ENCODE results near the gene ZFP57.

ZFP57 gene

DNA sequence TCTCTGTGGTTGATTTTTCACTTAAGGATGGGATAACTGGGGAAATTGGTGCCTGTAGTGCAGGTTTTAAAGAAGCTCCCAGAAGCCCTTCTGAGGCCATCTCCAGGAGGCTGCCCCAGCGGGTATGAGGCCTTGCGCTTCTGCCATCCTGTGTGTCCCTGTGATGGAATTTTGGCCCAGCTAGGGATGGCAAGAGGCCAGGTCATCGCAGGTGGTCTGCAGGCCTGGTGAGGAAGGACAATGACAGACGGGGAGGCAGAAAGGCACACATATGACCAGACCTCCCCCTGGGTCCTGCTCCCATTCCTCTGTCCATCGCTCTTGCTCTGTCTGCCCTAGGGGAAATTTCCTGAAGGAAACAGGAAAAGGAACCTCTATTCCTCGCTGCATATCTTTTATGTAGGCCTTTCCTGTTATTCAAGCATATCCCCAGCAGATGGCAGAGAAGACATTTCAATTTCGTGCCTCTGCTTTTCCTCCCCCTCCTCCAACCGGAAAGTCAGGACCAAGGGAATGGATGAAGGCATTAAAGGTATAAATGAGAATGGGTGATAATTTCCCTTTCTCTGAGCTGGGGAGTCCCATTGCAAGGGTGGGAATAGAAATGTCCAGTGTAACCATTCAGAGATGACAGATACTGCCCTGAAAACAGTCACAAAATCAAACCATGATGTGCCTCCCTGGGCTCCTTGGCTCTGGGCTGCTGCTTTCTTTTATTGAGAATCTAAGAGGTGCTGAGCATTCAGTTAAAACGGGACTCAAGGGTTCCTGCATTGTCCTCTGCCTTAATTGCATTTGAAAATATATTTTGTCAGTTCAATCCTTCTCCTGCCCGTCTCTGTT lies 24.7 kb upstream of the ZFP57 start:
- no peak for TF ChIP-seq POLR2AphosphoS5 (IDR thresholded peaks at IDR 0.05; ENCODE audit: borderline replicate concordance, low read depth, low read length)
- TF ChIP-seq EZH2 (IDR thresholded peaks at IDR 0.05) = no peak
- no peak for TF ChIP-seq FOXP2 (optimal IDR thresholded peaks at IDR 0.05; ENCODE audit: control extremely low read depth, extremely low read length, insufficient read depth)
- H3K9ac ChIP-seq (ENCODE audit: insufficient read length) = no peak overlapping the region
- no peaks in the 10 kb centered on the region for H3K9me3 ChIP-seq (ENCODE audit: low read depth, low read length)
- H3K4me3 ChIP-seq = no peak overlapping the region
- H3K27ac ChIP-seq = no peak overlapping the region
- H3K36me3 ChIP-seq (ENCODE audit: insufficient read depth, low read length) = no peaks in the 10 kb centered on the region
- no peak for DNase-seq (ENCODE audit: low read depth, low spot score)

DNA sequence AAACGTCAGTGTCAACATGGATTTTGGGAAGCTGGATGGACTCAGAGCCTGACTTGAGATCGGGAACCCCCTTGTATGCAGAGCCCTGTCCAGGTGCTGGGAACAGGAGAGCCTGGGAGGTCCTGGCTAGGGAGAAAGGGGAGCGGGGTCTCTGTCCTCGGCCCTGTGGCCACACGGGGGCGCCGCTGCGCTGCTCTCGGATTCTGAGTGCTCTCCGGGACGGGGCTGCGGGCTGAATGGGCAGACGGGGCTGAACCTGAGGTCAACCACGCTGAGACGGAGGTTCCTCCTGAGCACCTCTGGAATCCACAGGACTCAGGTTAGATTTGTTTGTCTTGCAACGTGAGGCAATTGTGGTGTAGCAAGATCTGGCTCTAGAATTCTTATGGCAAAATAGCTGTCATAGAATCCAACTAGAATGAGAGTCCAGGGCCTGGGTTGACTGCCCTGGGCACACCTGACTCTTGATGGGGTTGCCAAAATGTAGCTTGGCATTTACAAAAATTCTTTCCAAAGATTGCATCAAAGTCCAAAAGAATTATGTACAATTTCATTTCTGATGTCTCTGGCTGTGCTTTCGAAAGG lies 21.7 kb upstream of the ZFP57 start:
- TF ChIP-seq POLR2AphosphoS5 (IDR thresholded peaks at IDR 0.05; ENCODE audit: borderline replicate concordance, low read depth, low read length) = no peak
- no peak for TF ChIP-seq EZH2 (IDR thresholded peaks at IDR 0.05)
- Histone ChIP-seq H3K4me3 (no peak overlapping the region), H3K27ac (no peak overlapping the region), H3K9me3 (ENCODE audit: low read depth, low read length) (no peaks in the 10 kb centered on the region), H3K9ac (ENCODE audit: insufficient read length) (no peak overlapping the region), H3K36me3 (ENCODE audit: insufficient read depth, low read length) (no peaks in the 10 kb centered on the region)
- no peak for DNase-seq (ENCODE audit: low read depth, low spot score)

- Histone ChIP-seq H3K9me3 (ENCODE audit: low read depth, low read length) (no peaks in the 10 kb centered on the region), H3K9ac (ENCODE audit: insufficient read length) (no peak overlapping the region), H3K4me3 (no peak overlapping the region), H3K27ac (no peak overlapping the region), H3K36me3 (ENCODE audit: insufficient read depth, low read length) (no peaks in the 10 kb centered on the region)
- DNase-seq (ENCODE audit: low read depth, low spot score) = no peak
- TF ChIP-seq EZH2 (IDR thresholded peaks at IDR 0.05) = no peak
- no peak for TF ChIP-seq FOXP2 (optimal IDR thresholded peaks at IDR 0.05; ENCODE audit: control extremely low read depth, extremely low read length, insufficient read depth)
- TF ChIP-seq POLR2AphosphoS5 (IDR thresholded peaks at IDR 0.05; ENCODE audit: borderline replicate concordance, low read depth, low read length) = no peak
These were observed 15.5 kb upstream of the ZFP57 start for GRCh38 chr6:29696147-29697125.

DNA sequence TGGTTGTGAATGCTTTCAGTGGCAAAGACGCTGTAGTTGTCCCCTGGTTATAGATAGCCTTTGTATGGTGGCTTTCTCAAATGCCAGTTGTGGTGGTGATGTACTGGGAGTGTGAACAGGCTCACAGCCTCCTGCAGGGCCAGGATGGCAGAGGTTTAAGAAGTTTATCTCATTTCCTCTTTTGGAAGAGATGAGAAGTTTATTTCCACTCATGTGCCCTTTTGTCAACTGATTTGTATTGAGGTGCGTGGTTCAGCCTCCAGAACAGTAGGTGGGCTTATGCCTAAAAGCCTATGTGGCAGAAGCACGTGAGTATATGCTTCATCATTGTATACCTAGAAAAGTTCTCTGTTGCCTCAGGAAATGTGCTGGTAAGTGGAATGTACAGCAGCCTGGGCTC lies 13.7 kb upstream of the ZFP57 start:
- Histone ChIP-seq H3K9me3 (ENCODE audit: low read depth, low read length) (no peaks in the 10 kb centered on the region), H3K9ac (ENCODE audit: insufficient read length) (no peak overlapping the region), H3K4me3 (no peak overlapping the region), H3K36me3 (ENCODE audit: insufficient read depth, low read length) (no peaks in the 10 kb centered on the region), H3K27ac (no peak overlapping the region)
- no peak for DNase-seq (ENCODE audit: low read depth, low spot score)
- TF ChIP-seq POLR2AphosphoS5 (IDR thresholded peaks at IDR 0.05; ENCODE audit: borderline replicate concordance, low read depth, low read length) (no peak), EZH2 (IDR thresholded peaks at IDR 0.05) (no peak), FOXP2 (optimal IDR thresholded peaks at IDR 0.05; ENCODE audit: control extremely low read depth, extremely low read length, insufficient read depth) (no peak)

DNA sequence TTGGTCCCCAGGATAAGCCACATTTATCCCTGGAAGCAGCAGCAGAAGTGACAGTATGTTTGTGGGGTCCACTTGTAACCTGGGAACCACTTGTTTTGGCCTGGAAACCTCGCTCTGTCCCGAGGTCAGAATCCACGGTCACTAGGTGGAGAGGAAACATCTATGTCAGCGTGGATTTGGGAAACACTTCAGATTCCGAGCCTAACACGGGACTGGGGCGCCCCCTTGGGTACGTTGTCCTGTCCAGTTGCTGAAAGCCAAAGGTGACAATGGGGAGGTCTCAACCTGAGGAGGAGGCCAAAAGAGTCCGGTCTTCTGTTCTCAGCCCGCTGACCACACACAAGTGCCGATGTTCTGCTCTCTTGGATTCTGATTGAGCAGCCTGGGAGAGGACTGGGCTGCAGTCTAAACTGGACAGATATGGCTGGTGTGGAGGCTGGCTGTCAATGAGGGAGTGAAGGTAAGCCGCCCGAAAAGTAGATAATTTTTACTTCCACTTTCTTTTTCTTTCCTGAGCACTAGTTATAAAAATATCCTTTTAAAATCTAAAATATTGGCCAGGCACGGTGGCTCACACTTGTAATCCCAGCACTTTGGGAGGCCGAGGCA lies 4.9 kb upstream of the ZFP57 start:
- TF ChIP-seq POLR2AphosphoS5 (IDR thresholded peaks at IDR 0.05; ENCODE audit: borderline replicate concordance, low read depth, low read length) (no peak), FOXP2 (optimal IDR thresholded peaks at IDR 0.05; ENCODE audit: control extremely low read depth, extremely low read length, insufficient read depth) (no peak)
- H3K9ac ChIP-seq (ENCODE audit: insufficient read length) = no peak overlapping the region
- DNase-seq (ENCODE audit: low read depth, low spot score) = no peak
- no peaks in the 10 kb centered on the region for H3K36me3 ChIP-seq (ENCODE audit: insufficient read depth, low read length)
- no peaks in the 10 kb centered on the region for H3K9me3 ChIP-seq (ENCODE audit: low read depth, low read length)
- H3K4me3 ChIP-seq = no peak overlapping the region
- H3K27ac ChIP-seq = no peak overlapping the region

DNA sequence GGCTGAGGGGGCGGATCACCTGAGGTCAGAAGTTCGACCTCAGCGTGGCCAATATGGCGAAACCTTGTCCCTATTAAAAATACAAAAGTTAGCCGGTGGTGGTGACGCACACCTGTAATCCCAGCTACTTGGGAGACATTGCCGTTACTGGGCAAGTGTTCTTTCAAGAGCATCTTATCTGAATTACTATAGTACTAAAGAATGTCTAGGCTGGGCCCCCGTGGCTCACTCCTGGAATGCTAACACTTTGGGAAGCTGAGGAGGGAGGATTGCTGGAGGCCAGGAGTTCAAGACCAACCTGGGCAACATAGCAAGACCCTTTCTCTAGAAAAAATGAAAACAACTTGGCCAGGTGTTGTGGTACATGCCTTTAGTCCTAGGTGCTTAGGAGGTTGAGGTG lies 859 bp upstream of the ZFP57 start:
- DNase-seq (ENCODE audit: low read depth, low spot score) = no peak
- no peak for TF ChIP-seq EZH2 (IDR thresholded peaks at IDR 0.05)
- TF ChIP-seq POLR2AphosphoS5 (IDR thresholded peaks at IDR 0.05; ENCODE audit: borderline replicate concordance, low read depth, low read length) = no peak
- TF ChIP-seq FOXP2 (optimal IDR thresholded peaks at IDR 0.05; ENCODE audit: control extremely low read depth, extremely low read length, insufficient read depth) = no peak
- Histone ChIP-seq H3K36me3 (ENCODE audit: insufficient read depth, low read length) (no peaks in the 10 kb centered on the region), H3K27ac (no peak overlapping the region), H3K9me3 (ENCODE audit: low read depth, low read length) (no peaks in the 10 kb centered on the region), H3K4me3 (no peak overlapping the region), H3K9ac (ENCODE audit: insufficient read length) (no peak overlapping the region)

- Histone ChIP-seq H3K9ac (ENCODE audit: insufficient read length) (no peak overlapping the region), H3K9me3 (ENCODE audit: low read depth, low read length) (no peaks in the 10 kb centered on the region), H3K4me3 (no peak overlapping the region), H3K36me3 (ENCODE audit: insufficient read depth, low read length) (no peaks in the 10 kb centered on the region), H3K27ac (no peak overlapping the region)
- no peak for TF ChIP-seq POLR2AphosphoS5 (IDR thresholded peaks at IDR 0.05; ENCODE audit: borderline replicate concordance, low read depth, low read length)
- DNase-seq (ENCODE audit: low read depth, low spot score) = no peak
These were observed 536 bp downstream of the ZFP57 start for GRCh38 chr6:29680416-29680815.

DNA sequence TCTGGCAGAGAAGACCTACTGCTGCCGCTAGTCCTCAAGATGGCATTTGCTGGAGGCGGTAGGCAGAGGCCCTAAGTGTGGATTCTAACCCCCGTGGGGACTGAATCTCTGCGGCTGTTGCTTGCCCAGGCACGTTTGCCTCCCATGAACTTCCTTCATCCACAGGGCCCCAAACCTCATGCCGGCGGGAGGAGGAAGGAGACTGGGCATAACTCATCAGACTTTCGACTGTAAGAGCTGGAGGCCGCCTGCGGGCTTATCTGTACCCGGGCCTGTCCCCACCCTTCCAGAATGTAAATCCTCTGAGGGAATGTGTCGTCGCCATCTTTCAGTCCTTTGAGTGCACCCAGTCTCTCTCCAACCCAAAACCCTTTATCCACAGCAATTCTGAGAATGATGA lies 990 bp downstream of the ZFP57 start:
- H3K27ac ChIP-seq = no peak overlapping the region
- no peak for DNase-seq (ENCODE audit: low read depth, low spot score)
- no peaks in the 10 kb centered on the region for H3K36me3 ChIP-seq (ENCODE audit: insufficient read depth, low read length)
- no peak for TF ChIP-seq POLR2AphosphoS5 (IDR thresholded peaks at IDR 0.05; ENCODE audit: borderline replicate concordance, low read depth, low read length)
- no peak for TF ChIP-seq EZH2 (IDR thresholded peaks at IDR 0.05)
- no peak for TF ChIP-seq FOXP2 (optimal IDR thresholded peaks at IDR 0.05; ENCODE audit: control extremely low read depth, extremely low read length, insufficient read depth)
- no peak overlapping the region for H3K9ac ChIP-seq (ENCODE audit: insufficient read length)
- no peaks in the 10 kb centered on the region for H3K9me3 ChIP-seq (ENCODE audit: low read depth, low read length)
- no peak overlapping the region for H3K4me3 ChIP-seq

Data from SK-N-MC (cell line).